NAMALWA (cell line): Measurements from ENCODE around the gene RAD51AP2.
A peak's percentile ranks its signal among the peaks of the same experiment; 100 is the strongest.
"Not testable (repeated sequence)": the region's sequence is repeated elsewhere in the genome, so short reads cannot be mapped to it uniquely, and the experiment has no call there.

Experiments
- DNase-seq: peaks from one replicate; pipeline ENCODE4 v3.0.0-alpha.2; 2015; ENCODE audit warnings: low spot score

RAD51AP2 gene

GRCh38 chr2:17538022-17538843, 20.0 kb upstream of the RAD51AP2 start:
- DNase-seq, result peak; percentile 71

- DNase-seq, result no peak
Measured at GRCh38 chr2:17536416-17536815, 18.2 kb upstream of the RAD51AP2 start.

- no peak for DNase-seq
Measured at GRCh38 chr2:17533546-17533945, 15.3 kb upstream of the RAD51AP2 start.

- no peak for DNase-seq
Measured at GRCh38 chr2:17529771-17530170, 11.5 kb upstream of the RAD51AP2 start.

GRCh38 chr2:17522303-17522702, 4.1 kb upstream of the RAD51AP2 start:
- no peak for DNase-seq

GRCh38 chr2:17521621-17522020, 3.4 kb upstream of the RAD51AP2 start:
- DNase-seq, result no peak

GRCh38 chr2:17520761-17521160, 2.5 kb upstream of the RAD51AP2 start:
- no peak for DNase-seq

GRCh38 chr2:17519486-17519885, 1.2 kb upstream of the RAD51AP2 start:
- DNase-seq, result no peak

- no peak for DNase-seq
Measured at GRCh38 chr2:17517481-17518211, 594 bp downstream of the RAD51AP2 start.

- peak; percentile 66 for DNase-seq
Measured at GRCh38 chr2:17515652-17516051, 2.6 kb downstream of the RAD51AP2 start.

GRCh38 chr2:17506736-17507616, 11.3 kb downstream of the RAD51AP2 start:
- no peak for DNase-seq

GRCh38 chr2:17497718-17498117, 20.5 kb downstream of the RAD51AP2 start:
- no peak for DNase-seq

- no peak for DNase-seq
Measured at GRCh38 chr2:17495590-17495989, 22.6 kb downstream of the RAD51AP2 start.

- DNase-seq, result not testable (repeated sequence)
Measured at GRCh38 chr2:17490165-17490564, 28.1 kb downstream of the RAD51AP2 start.

GRCh38 chr2:17488610-17489009, 29.6 kb downstream of the RAD51AP2 start:
- not testable (repeated sequence) for DNase-seq

GRCh38 chr2:17483496-17483895, 34.7 kb downstream of the RAD51AP2 start:
- no peak for DNase-seq

GRCh38 chr2:17482651-17483050, 35.6 kb downstream of the RAD51AP2 start:
- DNase-seq, result no peak

GRCh38 chr2:17479875-17480274, 38.4 kb downstream of the RAD51AP2 start:
- no peak for DNase-seq

- no peak for DNase-seq
Measured at GRCh38 chr2:17476830-17477229, 41.4 kb downstream of the RAD51AP2 start.

GRCh38 chr2:17476064-17476463, 42.2 kb downstream of the RAD51AP2 start:
- no peak for DNase-seq

GRCh38 chr2:17475286-17475685, 43.0 kb downstream of the RAD51AP2 start:
- DNase-seq, result no peak

- no peak for DNase-seq
Measured at GRCh38 chr2:17471979-17472378, 46.3 kb downstream of the RAD51AP2 start.
